ENCODE results near the gene MCIDAS. TPM values are rescaled to one million over a fixed set of nuclear protein-coding genes. Genes with fewer than 3 reads are reported as not detected.

MCIDAS gene
- total RNA-seq, 1 experiment from 2014 or later = 4.9 TPM

GRCh38 chr5:55250064-55250463 is 22.9 kb upstream of the MCIDAS start:
- Mint-ChIP-seq H3K27me3 (ENCODE audit: unreplicated experiment) (no peaks in the 10 kb centered on the region), H3K9me3 (ENCODE audit: low read depth, unreplicated experiment) (peaks cover 2% of the 10 kb centered on the region), H3K27ac (ENCODE audit: unreplicated experiment) (no peak overlapping the region), H3K4me3 (ENCODE audit: low read depth, unreplicated experiment) (no peak overlapping the region), H3K4me1 (ENCODE audit: low read depth, unreplicated experiment) (no peaks in the 10 kb centered on the region), H3K36me3 (ENCODE audit: insufficient read depth, unreplicated experiment) (no peaks in the 10 kb centered on the region)
- BruUV-seq (replicated peaks) = no TSS peak
- no peak for TF ChIP-seq CTCF (IDR thresholded peaks at IDR 0.05; ENCODE audit: unreplicated experiment)
- intact Hi-C loops (cut with micrococcal nuclease; ENCODE audit: unreplicated experiment) = no loop called here
- CTCF ChIA-PET = no interaction called here
- no peak for DNase-seq

GRCh38 chr5:55241746-55242145 is 14.6 kb upstream of the MCIDAS start:
- Mint-ChIP-seq H3K36me3 (ENCODE audit: insufficient read depth, unreplicated experiment) (no peaks in the 10 kb centered on the region), H3K27me3 (ENCODE audit: unreplicated experiment) (no peaks in the 10 kb centered on the region), H3K4me1 (ENCODE audit: low read depth, unreplicated experiment) (peaks cover 17% of the 10 kb centered on the region), H3K9me3 (ENCODE audit: low read depth, unreplicated experiment) (no peaks in the 10 kb centered on the region), H3K27ac (ENCODE audit: unreplicated experiment) (peak overlapping the region; percentile 25), H3K4me3 (ENCODE audit: low read depth, unreplicated experiment) (no peak overlapping the region)
- peak; percentile 54 for DNase-seq
- no TSS peak for BruUV-seq (replicated peaks)
- intact Hi-C loops (cut with micrococcal nuclease; ENCODE audit: unreplicated experiment) = no loop called here
- no peak for TF ChIP-seq CTCF (IDR thresholded peaks at IDR 0.05; ENCODE audit: unreplicated experiment)
- CTCF ChIA-PET = interaction anchor here (0.6 kb wide), 1 partner anchor 27 kb away, joined by 3 read pairs; no protein-coding TSS in a partner anchor

GRCh38 chr5:55236800-55237199 is 9.7 kb upstream of the MCIDAS start:
- H3K4me3 Mint-ChIP-seq (ENCODE audit: low read depth, unreplicated experiment) = no peak overlapping the region
- intact Hi-C loops (cut with micrococcal nuclease; ENCODE audit: unreplicated experiment) = no loop called here
- no peaks in the 10 kb centered on the region for H3K9me3 Mint-ChIP-seq (ENCODE audit: low read depth, unreplicated experiment)
- DNase-seq = no peak
- H3K27ac Mint-ChIP-seq (ENCODE audit: unreplicated experiment) = no peak overlapping the region
- peaks cover 21% of the 10 kb centered on the region for H3K4me1 Mint-ChIP-seq (ENCODE audit: low read depth, unreplicated experiment)
- H3K36me3 Mint-ChIP-seq (ENCODE audit: insufficient read depth, unreplicated experiment) = peaks cover 34% of the 10 kb centered on the region
- BruUV-seq (replicated peaks) = no TSS peak
- CTCF ChIA-PET = no interaction called here
- no peak for TF ChIP-seq CTCF (IDR thresholded peaks at IDR 0.05; ENCODE audit: unreplicated experiment)
- H3K27me3 Mint-ChIP-seq (ENCODE audit: unreplicated experiment) = no peaks in the 10 kb centered on the region

- peak overlapping the region; percentile 78 for H3K27ac Mint-ChIP-seq (ENCODE audit: unreplicated experiment)
- H3K4me3 Mint-ChIP-seq (ENCODE audit: low read depth, unreplicated experiment) = peak overlapping the region; percentile 93
- peaks cover 7% of the 10 kb centered on the region for H3K4me1 Mint-ChIP-seq (ENCODE audit: low read depth, unreplicated experiment)
- TF ChIP-seq CTCF (IDR thresholded peaks at IDR 0.05; ENCODE audit: unreplicated experiment) = no peak
- intact Hi-C loops (cut with micrococcal nuclease; ENCODE audit: unreplicated experiment) = loop anchor here (5.0 kb wide), 3 partner anchors 47 to 73 kb away; partner anchors contain the start of genes CDC20B, DHX29 and MTREX
- H3K36me3 Mint-ChIP-seq (ENCODE audit: insufficient read depth, unreplicated experiment) = peaks cover 49% of the 10 kb centered on the region
- H3K27me3 Mint-ChIP-seq (ENCODE audit: unreplicated experiment) = no peaks in the 10 kb centered on the region
- CTCF ChIA-PET = interaction anchor here (0.8 to 1.9 kb wide), 3 partner anchors 47 to 75 kb away, joined by 3 to 6 read pairs (median 3); partner anchors contain the start of genes DHX29, GPX8 and MTREX
- DNase-seq = peak; percentile 46
- BruUV-seq (replicated peaks) = TSS peak; percentile 32
- H3K9me3 Mint-ChIP-seq (ENCODE audit: low read depth, unreplicated experiment) = no peaks in the 10 kb centered on the region
Measured at GRCh38 chr5:55234121-55234700, 7.1 kb upstream of the MCIDAS start.

Measured in Calu3 (cell line).